Stimulated activated CD4-positive, alpha-beta T cell treated with anti-CD3 and anti-CD28 coated beads, TNF-alpha, amount 100 ng/mL, for 4 hours (primary cell): ENCODE results near the gene LRRC3C.
A peak's percentile ranks its signal among the peaks of the same experiment; 100 is the strongest.

Source experiments
- DNase-seq, 3 experiments: peaks; one replicate each; pipeline ENCODE4 v3.0.0-alpha.2; 2020; ENCODE audit warnings: low read depth in 3 of 3

LRRC3C gene

GRCh38 chr17:39974433-39974832 is 46.9 kb downstream of the LRRC3C start:
- no peak for DNase-seq

DNA sequence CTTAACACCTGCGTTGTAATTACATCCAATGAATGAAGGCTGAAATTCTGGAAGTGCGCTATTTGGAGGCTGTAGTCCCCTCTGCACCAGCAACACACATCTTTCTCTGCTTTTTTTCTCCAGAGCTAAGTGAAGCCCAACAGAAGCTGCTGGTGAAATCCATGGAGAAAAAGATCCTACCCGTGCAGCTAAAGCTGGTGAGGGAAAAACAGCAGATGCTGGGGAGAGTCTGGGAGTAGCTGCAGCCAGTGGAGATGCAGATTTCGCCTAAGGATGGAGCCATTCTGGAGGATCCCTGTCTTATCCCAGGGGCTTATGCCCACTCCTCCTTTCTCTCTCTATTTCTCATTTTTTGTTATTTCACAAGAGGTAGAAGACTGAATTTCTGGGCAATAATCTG is 48.3 kb downstream of the LRRC3C start:
- DNase-seq, result no peak

DNA sequence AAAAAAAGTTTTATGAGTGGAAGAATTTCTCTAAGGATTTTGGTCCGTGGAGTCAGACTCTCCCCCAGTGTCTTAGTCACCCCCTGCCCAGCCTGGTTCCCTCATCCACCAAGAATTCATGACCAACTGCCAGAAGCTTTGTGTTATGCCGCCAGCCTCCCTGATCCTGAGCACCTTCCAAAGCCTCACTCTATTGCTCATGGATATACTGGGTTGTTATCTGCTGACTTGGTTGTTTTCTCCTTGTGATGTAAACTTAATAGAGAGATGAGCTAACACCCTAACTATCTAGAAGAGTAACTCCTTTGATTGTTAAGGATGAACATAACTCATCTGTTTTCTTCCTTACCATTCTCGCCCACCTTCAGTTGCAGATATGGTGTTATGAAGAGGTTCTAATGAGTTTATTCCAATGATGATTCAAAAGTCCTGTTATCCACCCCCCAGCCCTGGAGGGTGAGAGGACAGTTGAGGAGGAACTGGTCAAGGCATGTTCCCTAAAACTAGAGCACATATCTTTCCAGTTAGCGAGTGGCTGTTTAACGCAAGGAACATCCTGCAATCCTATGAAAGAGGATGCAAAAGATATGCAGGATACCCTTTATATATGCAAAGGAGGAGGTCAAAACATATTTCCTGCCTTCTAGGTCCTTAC is 51.6 kb downstream of the LRRC3C start:
- DNase-seq, result no peak

- no peak for DNase-seq
These were observed 52.4 kb downstream of the LRRC3C start for GRCh38 chr17:39979893-39980350.

DNA sequence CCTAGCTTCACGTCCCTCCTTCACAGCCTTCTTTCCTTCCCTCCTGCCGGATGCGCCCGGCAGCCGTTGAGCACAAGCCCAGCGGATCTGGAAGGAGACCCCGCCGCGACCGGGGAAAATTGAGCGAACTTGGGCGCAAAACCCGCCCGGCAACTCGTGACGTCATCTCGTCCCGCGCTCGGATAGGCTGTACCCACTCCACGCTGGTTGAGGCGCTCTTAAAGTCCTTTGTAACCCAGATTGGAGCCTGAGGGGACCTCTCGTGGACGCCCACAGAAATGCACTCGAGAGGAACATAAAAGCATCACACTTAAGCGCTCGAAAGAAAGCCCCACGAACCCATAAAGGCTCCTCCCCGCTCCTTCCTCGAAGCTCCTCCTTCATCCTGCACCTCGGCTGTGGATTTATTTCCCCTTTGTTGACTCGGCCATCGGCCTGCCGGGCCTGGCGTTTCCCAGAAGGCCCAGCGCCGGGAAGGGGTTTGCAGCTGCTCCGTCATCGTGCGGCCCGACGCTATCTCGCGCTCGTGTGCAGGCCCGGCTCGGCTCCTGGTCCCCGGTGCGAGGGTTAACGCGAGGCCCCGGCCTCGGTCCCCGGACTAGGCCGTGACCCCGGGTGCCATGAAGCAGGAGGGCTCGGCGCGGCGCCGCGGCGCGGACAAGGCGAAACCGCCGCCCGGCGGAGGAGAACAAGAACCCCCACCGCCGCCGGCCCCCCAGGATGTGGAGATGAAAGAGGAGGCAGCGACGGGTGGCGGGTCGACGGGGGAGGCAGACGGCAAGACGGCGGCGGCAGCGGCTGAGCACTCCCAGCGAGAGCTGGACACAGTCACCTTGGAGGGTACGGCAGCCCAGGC is 53.0 kb downstream of the LRRC3C start, which contains the start of gene PSMD3:
PSMD3 (plus strand) TSS at position 457 of the 856 bp plus-strand sequence; CDS start at position 621, 164 bp downstream.
- DNase-seq, result peak; percentile 90 to 96 (median 95)

- DNase-seq, result no peak
These were observed 53.7 kb downstream of the LRRC3C start for GRCh38 chr17:39981207-39981741.

- no peak for DNase-seq
These were observed 54.3 kb downstream of the LRRC3C start for GRCh38 chr17:39981766-39982375.

DNA sequence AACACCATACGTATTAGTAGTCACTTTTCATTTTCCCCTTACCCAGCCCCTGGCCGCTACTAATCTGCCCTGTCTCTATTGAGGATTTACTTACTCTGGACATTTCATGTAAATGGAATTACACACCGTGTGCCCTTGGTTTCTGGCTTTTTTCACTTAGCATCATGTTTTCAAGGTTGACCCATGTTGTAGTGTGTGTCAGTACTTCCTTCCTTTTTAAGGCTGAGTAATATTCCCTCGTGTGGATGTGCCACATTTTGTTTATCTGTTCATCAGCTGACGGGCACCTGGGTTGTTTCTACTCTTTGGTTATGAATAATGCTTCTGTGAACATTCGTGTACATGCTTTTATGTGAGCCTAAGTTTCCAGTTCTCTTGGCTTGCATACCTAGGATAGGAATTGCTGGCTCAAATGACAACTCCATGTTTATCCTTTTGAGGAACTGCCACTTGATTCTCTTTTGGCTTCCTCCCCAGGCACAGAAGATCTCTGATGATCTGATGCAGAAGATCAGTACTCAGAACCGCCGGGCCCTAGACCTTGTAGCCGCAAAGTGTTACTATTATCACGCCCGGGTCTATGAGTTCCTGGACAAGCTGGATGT is 60.8 kb downstream of the LRRC3C start:
- no peak for DNase-seq

GRCh38 chr17:39994448-39994847 is 66.9 kb downstream of the LRRC3C start:
- no peak for DNase-seq
